ENCODE measurements around the gene C11orf91.

Gene C11orf91

GRCh38 chr11:33700502-33701271 lies at the start of gene C11orf91:
Gene C11orf91, minus strand, starts transcription at chr11:33700826. Its CDS starts 86 bp downstream, at chr11:33700740.
- Histone ChIP-seq H3K4me3 (ENCODE audit: low read length) (peak within 1 kb of the TSS; percentile 78), H3K9ac (ENCODE audit: low read length) (peak within 1 kb of the TSS; percentile 73)

GRCh38 chr11:33747979-33748378 lies 47.4 kb upstream of the C11orf91 start:
- H3K9me3 ChIP-seq (ENCODE audit: control insufficient read depth, low read length), result no peaks in the 10 kb centered on the region
- H3K27me3 ChIP-seq (replicated peaks; ENCODE audit: control insufficient read depth, insufficient read depth, low read length), result no peaks in the 10 kb centered on the region
- H3K4me1 ChIP-seq (ENCODE audit: control insufficient read depth, insufficient read depth, low read length), result peaks cover 9% of the 10 kb centered on the region
- no peak overlapping the region for H3K9ac ChIP-seq (ENCODE audit: low read length)
- H3K36me3 ChIP-seq (ENCODE audit: control insufficient read depth, insufficient read depth, low read length, severe bottlenecking), result peaks cover 48% of the 10 kb centered on the region
- H3K4me3 ChIP-seq (ENCODE audit: low read length), result no peak overlapping the region
- DNase-seq (ENCODE audit: low read depth), result peak; percentile 85

More at GRCh38 chr11:33700502-33701271, at the start of gene C11orf91:
- Histone ChIP-seq H3K9me3 (ENCODE audit: control insufficient read depth, low read length) (no peaks in the 10 kb centered on the region), H3K36me3 (ENCODE audit: control insufficient read depth, insufficient read depth, low read length, severe bottlenecking) (peaks cover 11% of the 10 kb centered on the region), H3K27me3 (replicated peaks; ENCODE audit: control insufficient read depth, insufficient read depth, low read length) (no peaks in the 10 kb centered on the region), H3K4me1 (ENCODE audit: control insufficient read depth, insufficient read depth, low read length) (peaks cover 55% of the 10 kb centered on the region)
- DNase-seq (ENCODE audit: low read depth), result peak; percentile 99

GRCh38 chr11:33743291-33743690 lies 42.7 kb upstream of the C11orf91 start:
- H3K9me3 ChIP-seq (ENCODE audit: control insufficient read depth, low read length), result no peaks in the 10 kb centered on the region
- no peak overlapping the region for H3K4me3 ChIP-seq (ENCODE audit: low read length)
- peaks cover 20% of the 10 kb centered on the region for H3K36me3 ChIP-seq (ENCODE audit: control insufficient read depth, insufficient read depth, low read length, severe bottlenecking)
- H3K9ac ChIP-seq (ENCODE audit: low read length), result no peak overlapping the region
- H3K27me3 ChIP-seq (replicated peaks; ENCODE audit: control insufficient read depth, insufficient read depth, low read length), result no peaks in the 10 kb centered on the region
- H3K4me1 ChIP-seq (ENCODE audit: control insufficient read depth, insufficient read depth, low read length), result peaks cover 7% of the 10 kb centered on the region
- DNase-seq (ENCODE audit: low read depth), result no peak

GRCh38 chr11:33742249-33742851 lies 41.7 kb upstream of the C11orf91 start:
- Histone ChIP-seq H3K27me3 (replicated peaks; ENCODE audit: control insufficient read depth, insufficient read depth, low read length) (no peaks in the 10 kb centered on the region), H3K4me1 (ENCODE audit: control insufficient read depth, insufficient read depth, low read length) (peaks cover under 1% of the 10 kb centered on the region), H3K9ac (ENCODE audit: low read length) (no peak overlapping the region), H3K36me3 (ENCODE audit: control insufficient read depth, insufficient read depth, low read length, severe bottlenecking) (peaks cover 20% of the 10 kb centered on the region), H3K4me3 (ENCODE audit: low read length) (no peak overlapping the region), H3K9me3 (ENCODE audit: control insufficient read depth, low read length) (no peaks in the 10 kb centered on the region)
- peak; percentile 61 for DNase-seq (ENCODE audit: low read depth)

GRCh38 chr11:33741806-33742205 lies 41.2 kb upstream of the C11orf91 start:
- Histone ChIP-seq H3K9me3 (ENCODE audit: control insufficient read depth, low read length) (no peaks in the 10 kb centered on the region), H3K4me3 (ENCODE audit: low read length) (no peak overlapping the region), H3K27me3 (replicated peaks; ENCODE audit: control insufficient read depth, insufficient read depth, low read length) (no peaks in the 10 kb centered on the region), H3K9ac (ENCODE audit: low read length) (no peak overlapping the region), H3K4me1 (ENCODE audit: control insufficient read depth, insufficient read depth, low read length) (peaks cover 6% of the 10 kb centered on the region), H3K36me3 (ENCODE audit: control insufficient read depth, insufficient read depth, low read length, severe bottlenecking) (peaks cover 16% of the 10 kb centered on the region)
- DNase-seq (ENCODE audit: low read depth), result no peak

GRCh38 chr11:33737362-33737821 lies 36.8 kb upstream of the C11orf91 start:
- Histone ChIP-seq H3K9ac (ENCODE audit: low read length) (peak overlapping the region; percentile 94), H3K36me3 (ENCODE audit: control insufficient read depth, insufficient read depth, low read length, severe bottlenecking) (peaks cover 6% of the 10 kb centered on the region), H3K4me3 (ENCODE audit: low read length) (peak overlapping the region; percentile 95), H3K4me1 (ENCODE audit: control insufficient read depth, insufficient read depth, low read length) (peaks cover 26% of the 10 kb centered on the region), H3K27me3 (replicated peaks; ENCODE audit: control insufficient read depth, insufficient read depth, low read length) (no peaks in the 10 kb centered on the region), H3K9me3 (ENCODE audit: control insufficient read depth, low read length) (no peaks in the 10 kb centered on the region)
- no peak for DNase-seq (ENCODE audit: low read depth)

- H3K4me1 ChIP-seq (ENCODE audit: control insufficient read depth, insufficient read depth, low read length), result peaks cover 37% of the 10 kb centered on the region
- peak within 1 kb of the TSS; percentile 94 for H3K9ac ChIP-seq (ENCODE audit: low read length)
- no peaks in the 10 kb centered on the region for H3K27me3 ChIP-seq (replicated peaks; ENCODE audit: control insufficient read depth, insufficient read depth, low read length)
- peak within 1 kb of the TSS; percentile 95 for H3K4me3 ChIP-seq (ENCODE audit: low read length)
- no peaks in the 10 kb centered on the region for H3K9me3 ChIP-seq (ENCODE audit: control insufficient read depth, low read length)
- peak; percentile 98 for DNase-seq (ENCODE audit: low read depth)
- H3K36me3 ChIP-seq (ENCODE audit: control insufficient read depth, insufficient read depth, low read length, severe bottlenecking), result peaks cover 12% of the 10 kb centered on the region
Observed at GRCh38 chr11:33736148-33736812, 35.7 kb upstream of the C11orf91 start, which contains the start of gene CD59. Gene CD59, minus strand, starts transcription at chr11:33736423. Its CDS starts 13,978 bp downstream, at chr11:33722445.

GRCh38 chr11:33735271-33736147 lies 34.9 kb upstream of the C11orf91 start:
- peaks cover 12% of the 10 kb centered on the region for H3K36me3 ChIP-seq (ENCODE audit: control insufficient read depth, insufficient read depth, low read length, severe bottlenecking)
- DNase-seq (ENCODE audit: low read depth), result peak; percentile 64
- peak overlapping the region; percentile 94 for H3K9ac ChIP-seq (ENCODE audit: low read length)
- peaks cover 42% of the 10 kb centered on the region for H3K4me1 ChIP-seq (ENCODE audit: control insufficient read depth, insufficient read depth, low read length)
- no peaks in the 10 kb centered on the region for H3K9me3 ChIP-seq (ENCODE audit: control insufficient read depth, low read length)
- peak overlapping the region; percentile 95 for H3K4me3 ChIP-seq (ENCODE audit: low read length)
- no peaks in the 10 kb centered on the region for H3K27me3 ChIP-seq (replicated peaks; ENCODE audit: control insufficient read depth, insufficient read depth, low read length)

GRCh38 chr11:33734441-33735270 lies 34.0 kb upstream of the C11orf91 start:
- DNase-seq (ENCODE audit: low read depth), result peak; percentile 64

GRCh38 chr11:33733980-33734379 lies 33.4 kb upstream of the C11orf91 start:
- Histone ChIP-seq H3K9me3 (ENCODE audit: control insufficient read depth, low read length) (no peaks in the 10 kb centered on the region), H3K9ac (ENCODE audit: low read length) (peak overlapping the region; percentile 94), H3K4me3 (ENCODE audit: low read length) (peak overlapping the region; percentile 95), H3K36me3 (ENCODE audit: control insufficient read depth, insufficient read depth, low read length, severe bottlenecking) (peaks cover 15% of the 10 kb centered on the region), H3K27me3 (replicated peaks; ENCODE audit: control insufficient read depth, insufficient read depth, low read length) (no peaks in the 10 kb centered on the region), H3K4me1 (ENCODE audit: control insufficient read depth, insufficient read depth, low read length) (peaks cover 47% of the 10 kb centered on the region)
- no peak for DNase-seq (ENCODE audit: low read depth)

More at GRCh38 chr11:33734441-33735270, 34.0 kb upstream of the C11orf91 start:
- H3K9me3 ChIP-seq (ENCODE audit: control insufficient read depth, low read length), result no peaks in the 10 kb centered on the region
- H3K9ac ChIP-seq (ENCODE audit: low read length), result peak overlapping the region; percentile 94
- H3K27me3 ChIP-seq (replicated peaks; ENCODE audit: control insufficient read depth, insufficient read depth, low read length), result no peaks in the 10 kb centered on the region
- H3K36me3 ChIP-seq (ENCODE audit: control insufficient read depth, insufficient read depth, low read length, severe bottlenecking), result peaks cover 15% of the 10 kb centered on the region
- peaks cover 47% of the 10 kb centered on the region for H3K4me1 ChIP-seq (ENCODE audit: control insufficient read depth, insufficient read depth, low read length)
- peak overlapping the region; percentile 95 for H3K4me3 ChIP-seq (ENCODE audit: low read length)
